SK-N-SH (cell line): Measurements from ENCODE around the gene EDARADD. TPM values are rescaled to one million over a fixed set of nuclear protein-coding genes. Genes with fewer than 3 reads are reported as not detected.

ENCODE experiments used
- CTCF ChIA-PET: fragments of 300-600, 350-600 bp; formaldehyde crosslinking; extraction: SDS; loops from one replicate; lab custom pipeline; 2021; lab: Yijun Ruan, JAX
- POLR2A ChIA-PET: fragments of 350-600 bp; sonication (Branson Sonifier 250); formaldehyde crosslinking; extraction: SDS; loops from one replicate; lab custom pipeline; 2020; ENCODE audit warnings: antibody characterized with exemption, inconsistent platforms; lab: Yijun Ruan, JAX
- DNase-seq: peaks from one replicate; pipeline ENCODE4 v3.0.0; 2012
- H2AFZ ChIP-seq: fragments of 200-600 bp; sonication (generic); 2 replicates; pipeline ENCODE4 v1.8.1; 2016; ENCODE audit warnings: antibody characterized with exemption, mild to moderate bottlenecking, low read depth
- H3F3A ChIP-seq: fragments of 200-600 bp; sonication (generic); replicated peaks from 2 replicates; pipeline ENCODE3; 2016; ENCODE audit warnings: antibody characterized with exemption, mild to moderate bottlenecking; ENCODE audit not compliant: insufficient read depth
- H3K27ac ChIP-seq, 2 experiments: fragments of 200-500 bp in 1 of 2; fragments of 200-600 bp in 1 of 2; sonication (Bioruptor generic) in 1 of 2; sonication (generic), shearing (Covaris generic) in 1 of 2; 2 replicates each; pipeline versions ENCODE4 v1.5.1 to v1.6.1; 2014 to 2016; ENCODE audit warnings: low read depth in 2 of 2, inconsistent platforms in 1 of 2, low read length in 1 of 2, mild to moderate bottlenecking in 1 of 2, mixed read lengths in 1 of 2
- H3K27me3 ChIP-seq: fragments of 200-600 bp; sonication (generic), shearing (Covaris generic); 2 replicates; pipeline ENCODE4 v1.6.1; 2016; ENCODE audit warnings: mixed run types; ENCODE audit not compliant: insufficient read depth
- H3K36me3 ChIP-seq, 2 experiments: fragments of 200-500 bp in 1 of 2; fragments of 200-600 bp in 1 of 2; sonication (Bioruptor generic) in 1 of 2; sonication (generic) in 1 of 2; replicated peaks in 1 of 2; 2 replicates each; pipeline versions ENCODE3 to v1.5.1; 2014 to 2016; ENCODE audit warnings: low read length in 1 of 2, mild to moderate bottlenecking in 1 of 2; ENCODE audit not compliant: insufficient read depth in 2 of 2, control insufficient read depth in 1 of 2
- H3K4me1 ChIP-seq, 2 experiments: fragments of 200-500 bp in 1 of 2; fragments of 200-600 bp in 1 of 2; sonication (Bioruptor generic) in 1 of 2; sonication (generic), shearing (Covaris generic) in 1 of 2; 2 replicates each; pipeline versions ENCODE4 v1.5.1 to v1.6.1; 2014 to 2016; ENCODE audit warnings: low read depth in 1 of 2, low read length in 1 of 2, mixed run types in 1 of 2; ENCODE audit not compliant: insufficient read depth in 2 of 2, control insufficient read depth in 1 of 2
- H3K4me2 ChIP-seq: fragments of 200-600 bp; sonication (generic), shearing (Covaris generic); 2 replicates; pipeline ENCODE4 v1.6.1; 2017; ENCODE audit warnings: mixed run types
- H3K4me3 ChIP-seq, 2 experiments: fragments of 200-500 bp in 1 of 2; fragments of 200-600 bp in 1 of 2; sonication (Bioruptor generic) in 1 of 2; sonication (generic), shearing (Covaris generic) in 1 of 2; 2 replicates each; pipeline versions ENCODE4 v1.5.1 to v1.8.1; 2014 to 2016; ENCODE audit warnings: low read depth in 2 of 2, inconsistent platforms in 1 of 2, low read length in 1 of 2, mild to moderate bottlenecking in 1 of 2, mixed read lengths in 1 of 2, moderate library complexity in 1 of 2
- H3K79me2 ChIP-seq: fragments of 200-600 bp; sonication (generic); 2 replicates; pipeline ENCODE4 v1.8.1; 2017; ENCODE audit warnings: mild to moderate bottlenecking; ENCODE audit not compliant: insufficient read depth
- H3K9ac ChIP-seq: fragments of 200-600 bp; sonication (generic); 2 replicates; pipeline ENCODE4 v1.6.1; 2017; ENCODE audit warnings: mixed run types
- H3K9me2 ChIP-seq: fragments of 200-600 bp; sonication (generic); 2 replicates; pipeline ENCODE4 v1.6.1; 2017; ENCODE audit warnings: mixed run types
- H3K9me3 ChIP-seq: fragments of 200-600 bp; sonication (generic); 2 replicates; pipeline ENCODE4 v1.6.1; 2017; ENCODE audit warnings: mixed run types, mild to moderate bottlenecking, moderate library complexity
- H4K20me1 ChIP-seq: fragments of 200-600 bp; sonication (generic); 2 replicates; pipeline ENCODE4 v1.6.1; 2017; ENCODE audit warnings: mild to moderate bottlenecking, mixed run types; ENCODE audit not compliant: insufficient read depth
- CHD2 ChIP-seq: fragments of 150-350 bp; IDR thresholded peaks from 2 replicates; pipeline ENCODE4 v1.6.1; 2018; ENCODE audit warnings: low read length; ENCODE audit not compliant: partially characterized antibody
- ELF1 ChIP-seq: IDR thresholded peaks from 2 replicates; pipeline ENCODE4 v1.4.0; 2012
- EZH2phosphoT487 ChIP-seq: fragments of 200-600 bp; sonication (generic); IDR thresholded peaks from 2 replicates; pipeline ENCODE4 v1.6.1; 2017; ENCODE audit warnings: low read depth, mixed run types, mild to moderate bottlenecking, antibody characterized with exemption, moderate library complexity, borderline replicate concordance
- FOSL2 ChIP-seq: IDR thresholded peaks from 2 replicates; pipeline ENCODE4 v1.4.0; 2012; ENCODE audit warnings: low read depth, mild to moderate bottlenecking, moderate library complexity, borderline replicate concordance
- FOXJ3 ChIP-seq: sonication (generic); formaldehyde crosslinking; IDR thresholded peaks from 2 replicates; pipeline ENCODE4 v1.5.1; 2020; ENCODE audit warnings: mild to moderate bottlenecking, missing genetic modification reagents
- FOXM1 ChIP-seq: IDR thresholded peaks from 2 replicates; pipeline ENCODE4 v1.4.0; 2012; ENCODE audit warnings: low read depth, mild to moderate bottlenecking
- GABPA ChIP-seq: IDR thresholded peaks from 2 replicates; pipeline ENCODE4 v1.4.0; 2012; ENCODE audit warnings: low read depth, mild to moderate bottlenecking
- GATA2 ChIP-seq: sonication (generic); formaldehyde crosslinking; IDR thresholded peaks from 2 replicates; pipeline ENCODE4 v1.5.0; 2020; ENCODE audit warnings: mild to moderate bottlenecking, missing genetic modification reagents
- JUND ChIP-seq: IDR thresholded peaks from 2 replicates; pipeline ENCODE4 v1.4.0; 2012
- MEF2A ChIP-seq: IDR thresholded peaks from 2 replicates; pipeline ENCODE4 v1.4.0; 2012; ENCODE audit warnings: low read depth, borderline replicate concordance
- MXI1 ChIP-seq: IDR thresholded peaks from 2 replicates; pipeline ENCODE4 v1.6.1; 2012; ENCODE audit warnings: mild to moderate bottlenecking, low read depth, low read length, improper control_type of control experiment
- NRF1 ChIP-seq: IDR thresholded peaks from 2 replicates; pipeline ENCODE4 v1.6.1; 2012; ENCODE audit warnings: low read depth, mild to moderate bottlenecking, low read length
- POLR2AphosphoS5 ChIP-seq: IDR thresholded peaks from 2 replicates; pipeline ENCODE4 v1.6.1; 2012; ENCODE audit warnings: low read depth, low read length
- RAD21 ChIP-seq: IDR thresholded peaks from 2 replicates; pipeline ENCODE4 v1.6.1; 2012; ENCODE audit warnings: mild to moderate bottlenecking, low read length
- RCOR1 ChIP-seq: fragments of 150-350 bp; IDR thresholded peaks from 2 replicates; pipeline ENCODE4 v1.6.1; 2017; ENCODE audit warnings: antibody characterized with exemption, low read length
- REST ChIP-seq: IDR thresholded peaks from 2 replicates; pipeline ENCODE4 v1.6.1; 2012; ENCODE audit warnings: mild to moderate bottlenecking, low read depth, low read length, moderate library complexity
- RXRA ChIP-seq: IDR thresholded peaks from 2 replicates; pipeline ENCODE4 v1.4.0; 2012; ENCODE audit warnings: low read depth, mild to moderate bottlenecking, borderline replicate concordance
- SIN3A ChIP-seq: IDR thresholded peaks from 2 replicates; pipeline ENCODE4 v1.6.1; 2012; ENCODE audit warnings: low read depth, mild to moderate bottlenecking, low read length, moderate library complexity, borderline replicate concordance
- TAF1 ChIP-seq: IDR thresholded peaks from 2 replicates; pipeline ENCODE4 v1.6.1; 2012; ENCODE audit warnings: low read depth, mild to moderate bottlenecking, low read length, moderate library complexity, borderline replicate concordance
- TCF12 ChIP-seq: IDR thresholded peaks from 2 replicates; pipeline ENCODE4 v1.4.0; 2012
- TEAD4 ChIP-seq: IDR thresholded peaks from 2 replicates; pipeline ENCODE4 v1.4.0; 2012; ENCODE audit warnings: mild to moderate bottlenecking, borderline replicate concordance; ENCODE audit not compliant: insufficient read depth
- YY1 ChIP-seq: IDR thresholded peaks from 2 replicates; pipeline ENCODE4 v1.4.0; 2012; ENCODE audit warnings: low read depth, mild to moderate bottlenecking
- WGBS: methylation state at CpG from one replicate; pipeline ENCODE4 v1.1.6; 2017; ENCODE audit warnings: low lambda C conversion rate; 5-methylcytosine and 5-hydroxymethylcytosine counted together
- polyA plus RNA-seq, 3 experiments: library from polyadenylated mRNA; depleted of rRNA; stranded (reverse); fragments of >200 nt; gene quantifications; 2 replicates each; pipeline ENCODE4 v1.2.3, GENCODE V29; 2012
- TF ChIP-seq, protein P1 (sequence below): IDR thresholded peaks from 2 replicates; pipeline ENCODE4; 2012
- TF ChIP-seq, protein P2 (sequence below): IDR thresholded peaks from 2 replicates; pipeline ENCODE4 v1.4.0; 2012; ENCODE audit warnings: low read depth, borderline replicate concordance

Gene EDARADD
- polyA plus RNA-seq, 1 of the 3 experiments (the other 2 are of a cell fraction), result not detected

- TF ChIP-seq CHD2, result no peak
- no peak for TF ChIP-seq RXRA
- TF ChIP-seq GATA2, result no peak
- TF ChIP-seq TEAD4, result no peak
- no peak for TF ChIP-seq TAF1
- TF ChIP-seq YY1, result no peak
- TF ChIP-seq ELF1, result no peak
- TF ChIP-seq FOXJ3 (CRISPR knock-in tag), result no peak
- no peak for TF ChIP-seq RAD21
- TF ChIP-seq RCOR1, result no peak
- H3K9me2 ChIP-seq, result no peaks in the 10 kb centered on the region
- H3K9ac ChIP-seq, result no peak overlapping the region
- no peak overlapping the region for H2AFZ ChIP-seq
- no peaks in the 10 kb centered on the region for H3K4me1 ChIP-seq
- no peak overlapping the region for H3K27ac ChIP-seq
- no peaks in the 10 kb centered on the region for H3K36me3 ChIP-seq
- H3K4me3 ChIP-seq, result no peak overlapping the region
- no peak overlapping the region for H3K4me2 ChIP-seq
- no peaks in the 10 kb centered on the region for H3K27me3 ChIP-seq
- H3F3A ChIP-seq, result no peaks in the 10 kb centered on the region
- WGBS, result 12% methylated on average over 1 of the region's 1 CpG
- DNase-seq, result no peak
- POLR2A ChIA-PET, result no interaction called here
- no peaks in the 10 kb centered on the region for H4K20me1 ChIP-seq
- H3K79me2 ChIP-seq, result no peaks in the 10 kb centered on the region
- no peaks in the 10 kb centered on the region for H3K9me3 ChIP-seq
- CTCF ChIA-PET, result no interaction called here
These were observed 4.8 kb upstream of the EDARADD start for GRCh38 chr1:236389253-236389652.

DNA sequence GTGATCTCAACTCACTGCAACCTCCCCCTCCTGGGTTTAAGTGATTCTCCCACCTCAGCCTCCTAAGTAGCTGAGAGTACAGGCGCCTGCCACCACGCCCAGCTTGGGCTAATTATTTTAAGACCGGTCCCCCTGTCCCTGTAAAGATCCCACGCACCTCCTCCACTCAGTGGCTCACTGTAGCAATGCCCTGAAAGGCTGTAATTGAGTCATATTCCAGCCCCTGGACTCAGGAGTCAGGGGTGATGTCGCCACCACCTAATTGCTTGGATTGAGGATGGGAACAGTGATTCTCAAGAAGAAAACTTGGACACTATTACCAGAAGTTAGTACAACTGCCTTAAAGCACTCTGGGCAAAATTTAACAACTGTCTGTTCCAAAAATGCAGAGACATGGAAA lies 3.1 kb upstream of the EDARADD start:
- ChIA-PET POLR2A (interaction anchor here (0.7 kb wide), 1 partner anchor 32 kb away, joined by 3 read pairs; no protein-coding TSS in a partner anchor), CTCF (interaction anchor here (0.9 kb wide), 1 partner anchor 279 kb away, joined by 3 read pairs; no protein-coding TSS in a partner anchor)
- H3K36me3 ChIP-seq, result no peaks in the 10 kb centered on the region
- WGBS, result 34% methylated on average over 5 of the region's 5 CpGs
- H3K9me3 ChIP-seq, result no peaks in the 10 kb centered on the region
- H3F3A ChIP-seq, result no peaks in the 10 kb centered on the region
- H4K20me1 ChIP-seq, result no peaks in the 10 kb centered on the region
- no peak overlapping the region for H3K27ac ChIP-seq
- peaks cover 5% of the 10 kb centered on the region; the same call in 1 of the 2 replicates for H3K27me3 ChIP-seq
- H3K4me2 ChIP-seq, result no peak overlapping the region
- peaks cover 0 to 6% of the 10 kb centered on the region in 2 experiments; a peak in 2 of 4 replicates for H3K4me1 ChIP-seq
- H2AFZ ChIP-seq, result no peak overlapping the region
- no peak overlapping the region for H3K9ac ChIP-seq
- no peaks in the 10 kb centered on the region for H3K79me2 ChIP-seq
- no peaks in the 10 kb centered on the region for H3K9me2 ChIP-seq
- no peak for DNase-seq
- no peak overlapping the region for H3K4me3 ChIP-seq
- TF ChIP-seq MXI1, result no peak
- no peak for TF ChIP-seq POLR2AphosphoS5
- no peak for TF ChIP-seq REST
- TF ChIP-seq FOXM1, result no peak
- TF ChIP-seq TCF12, result no peak
- no peak for TF ChIP-seq MEF2A
- TF ChIP-seq JUND, result no peak
- TF ChIP-seq SIN3A, result no peak
- TF ChIP-seq, protein P1, sequence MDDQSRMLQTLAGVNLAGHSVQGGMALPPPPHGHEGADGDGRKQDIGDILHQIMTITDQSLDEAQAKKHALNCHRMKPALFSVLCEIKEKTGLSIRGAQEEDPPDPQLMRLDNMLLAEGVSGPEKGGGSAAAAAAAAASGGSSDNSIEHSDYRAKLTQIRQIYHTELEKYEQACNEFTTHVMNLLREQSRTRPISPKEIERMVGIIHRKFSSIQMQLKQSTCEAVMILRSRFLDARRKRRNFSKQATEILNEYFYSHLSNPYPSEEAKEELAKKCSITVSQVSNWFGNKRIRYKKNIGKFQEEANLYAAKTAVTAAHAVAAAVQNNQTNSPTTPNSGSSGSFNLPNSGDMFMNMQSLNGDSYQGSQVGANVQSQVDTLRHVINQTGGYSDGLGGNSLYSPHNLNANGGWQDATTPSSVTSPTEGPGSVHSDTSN, result no peak
- TF ChIP-seq RXRA, result no peak
- TF ChIP-seq, protein P2, sequence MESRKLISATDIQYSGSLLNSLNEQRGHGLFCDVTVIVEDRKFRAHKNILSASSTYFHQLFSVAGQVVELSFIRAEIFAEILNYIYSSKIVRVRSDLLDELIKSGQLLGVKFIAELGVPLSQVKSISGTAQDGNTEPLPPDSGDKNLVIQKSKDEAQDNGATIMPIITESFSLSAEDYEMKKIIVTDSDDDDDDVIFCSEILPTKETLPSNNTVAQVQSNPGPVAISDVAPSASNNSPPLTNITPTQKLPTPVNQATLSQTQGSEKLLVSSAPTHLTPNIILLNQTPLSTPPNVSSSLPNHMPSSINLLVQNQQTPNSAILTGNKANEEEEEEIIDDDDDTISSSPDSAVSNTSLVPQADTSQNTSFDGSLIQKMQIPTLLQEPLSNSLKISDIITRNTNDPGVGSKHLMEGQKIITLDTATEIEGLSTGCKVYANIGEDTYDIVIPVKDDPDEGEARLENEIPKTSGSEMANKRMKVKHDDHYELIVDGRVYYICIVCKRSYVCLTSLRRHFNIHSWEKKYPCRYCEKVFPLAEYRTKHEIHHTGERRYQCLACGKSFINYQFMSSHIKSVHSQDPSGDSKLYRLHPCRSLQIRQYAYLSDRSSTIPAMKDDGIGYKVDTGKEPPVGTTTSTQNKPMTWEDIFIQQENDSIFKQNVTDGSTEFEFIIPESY, result no peak
- TF ChIP-seq RCOR1, result no peak
- no peak for TF ChIP-seq CHD2
- no peak for TF ChIP-seq ELF1
- TF ChIP-seq NRF1, result no peak
- TF ChIP-seq FOSL2, result no peak
- no peak for TF ChIP-seq GATA2
- no peak for TF ChIP-seq GABPA
- no peak for TF ChIP-seq EZH2phosphoT487
